Measurements from ENCODE around the gene SMG1.

GRCh38 chr16:18809165-18809564 lies 117.0 kb downstream of the SMG1 start:
- TF ChIP-seq CTCF (IDR thresholded peaks at IDR 0.05) = no peak
- no peak for TF ChIP-seq EP300 (IDR thresholded peaks at IDR 0.05)
- no peak for TF ChIP-seq POLR2A (IDR thresholded peaks at IDR 0.05)
- TF ChIP-seq POLR2AphosphoS5 (IDR thresholded peaks at IDR 0.05) = no peak
